GM12878 (cell line): ENCODE results near the gene DEXI. TPM values are rescaled to one million over a fixed set of nuclear protein-coding genes. Genes with fewer than 3 reads are reported as not detected.
A peak's percentile ranks its signal among the peaks of the same experiment; 100 is the strongest.

Source experiments
- ATAC-seq: fragments of 200-7000 bp; cut with Tn5 transposase; 3 replicates; pipeline ENCODE4 v1.9.1; 2020; ENCODE audit warnings: mild to moderate bottlenecking, moderate library complexity
- BruUV-seq: library from RNA; stranded (reverse); fragments of 400-500 nt; replicated peaks from 2 replicates; lab custom pipeline; 2021; lab: Mats Ljungman, UMichigan
- CTCF ChIA-PET: fragments of 300-600 bp; sonication (Branson Sonifier 250); formaldehyde crosslinking; extraction: SDS; loops from one replicate; lab custom pipeline; 2021; ENCODE audit warnings: inconsistent platforms; lab: Yijun Ruan, JAX
- POLR2A ChIA-PET: fragments of 350-600 bp; formaldehyde crosslinking; extraction: SDS; loops from one replicate; lab custom pipeline; 2021; ENCODE audit warnings: inconsistent platforms; lab: Charles Lee
- RAD21 ChIA-PET: fragments of 300-600 bp; sonication (Branson Sonifier 250); formaldehyde crosslinking; loops from one replicate; lab custom pipeline; 2023; ENCODE audit warnings: antibody characterized with exemption; ENCODE audit not compliant: unreplicated experiment; lab: Charles Lee
- SMC1A ChIA-PET: fragments of 300-600 bp; sonication (Branson Sonifier 250); formaldehyde crosslinking; loops from one replicate; lab custom pipeline; 2023; ENCODE audit not compliant: unreplicated experiment, uncharacterized antibody; lab: Charles Lee
- DNase-seq: peaks from one replicate; pipeline ENCODE4 v3.0.0-alpha.2; 2011; ENCODE audit warnings: low read depth, low spot score
- FAIRE-seq: peaks from 3 replicates; lab custom pipeline; 2011; peaks lifted over from hg19 to GRCh38; lab: Jason Lieb, UNC
- H2AFZ ChIP-seq: 2 replicates; pipeline ENCODE4 v1.6.0; 2011; ENCODE audit warnings: low read depth, low read length, control low read depth; ENCODE audit not compliant: control insufficient read depth
- H3K27ac ChIP-seq: 2 replicates; pipeline ENCODE4 v1.5.1; 2011; ENCODE audit warnings: control low read depth; ENCODE audit not compliant: control insufficient read depth, insufficient read depth
- H3K27me3 ChIP-seq, 2 experiments: replicated peaks in 1 of 2; 2 replicates each; pipeline versions ENCODE4 v1.6.0 to v1.6.1; 2011; ENCODE audit warnings: low read length in 1 of 2; ENCODE audit not compliant: control insufficient read depth in 2 of 2, insufficient read depth in 2 of 2
- H3K36me3 ChIP-seq, 2 experiments: 2 replicates each; pipeline ENCODE4 v1.5.1; 2011; ENCODE audit warnings: low read length in 1 of 2; ENCODE audit not compliant: control insufficient read depth in 2 of 2, insufficient read depth in 2 of 2
- H3K4me1 ChIP-seq: 2 replicates; pipeline ENCODE4 v1.6.1; 2011; ENCODE audit warnings: mild to moderate bottlenecking, low read length, moderate library complexity, mixed read lengths; ENCODE audit not compliant: control insufficient read depth, insufficient read depth
- H3K4me2 ChIP-seq: 2 replicates; pipeline ENCODE4 v1.6.0; 2011; ENCODE audit warnings: control low read depth; ENCODE audit not compliant: control insufficient read depth, insufficient read depth
- H3K4me3 ChIP-seq: fragments of 200-600 bp; sonication (generic); 2 replicates; pipeline ENCODE4 v1.5.1; 2016
- H3K79me2 ChIP-seq: 2 replicates; pipeline ENCODE4 v1.6.0; 2011; ENCODE audit warnings: low read length; ENCODE audit not compliant: control insufficient read depth, insufficient read depth
- H3K9ac ChIP-seq: 2 replicates; pipeline ENCODE4 v1.8.0; 2011; ENCODE audit warnings: low read length, control low read depth, mixed read lengths; ENCODE audit not compliant: control insufficient read depth, insufficient read depth
- H3K9me3 ChIP-seq: replicated peaks from 3 replicates; pipeline ENCODE4 v1.5.1; 2011; ENCODE audit warnings: mild to moderate bottlenecking, low read length; ENCODE audit not compliant: control insufficient read depth, insufficient read depth
- H4K20me1 ChIP-seq: 2 replicates; pipeline ENCODE4 v1.6.0; 2011; ENCODE audit not compliant: control insufficient read depth, insufficient read depth
- CBX5 ChIP-seq: sonication (generic); IDR thresholded peaks from 2 replicates; pipeline ENCODE4 v1.6.1; 2016; ENCODE audit warnings: low read depth, moderate library complexity, mild to moderate bottlenecking, inconsistent platforms
- CEBPB ChIP-seq, 2 experiments: fragments of 150-350 bp in 1 of 2; IDR thresholded peaks; 2 replicates each; pipeline ENCODE4 v1.6.1; 2012 to 2014; ENCODE audit warnings: low read depth in 2 of 2, low read length in 2 of 2, borderline replicate concordance in 1 of 2, inconsistent platforms in 1 of 2
- POLR2A ChIP-seq: IDR thresholded peaks from 2 replicates; pipeline ENCODE4 v1.6.1; 2011; ENCODE audit warnings: low read depth, mild to moderate bottlenecking, low read length
- SRF ChIP-seq, 2 experiments: IDR thresholded peaks; 2 replicates each; pipeline ENCODE4 v1.6.1; 2011; ENCODE audit warnings: low read depth in 2 of 2, low read length in 2 of 2, mild to moderate bottlenecking in 1 of 2, moderate library complexity in 1 of 2
- ZSCAN29 ChIP-seq: fragments of 450-650 bp; IDR thresholded peaks from 2 replicates; pipeline ENCODE4 v1.6.1; 2017; ENCODE audit warnings: mild to moderate bottlenecking, moderate library complexity
- WGBS: methylation state at CpG from one replicate; pipeline ENCODE4 v1.1.6; 2016; ENCODE audit warnings: low lambda C conversion rate; ENCODE audit not compliant: insufficient replicate concordance, insufficient coverage; ENCODE audit errors: missing lambda C conversion rate; 5-methylcytosine and 5-hydroxymethylcytosine counted together
- in situ Hi-C: fragments of 300-500 bp; cut with MboI; formaldehyde crosslinking; loops from 9 replicates; pipeline ENCODE4 v1.14.3; 2018; ENCODE audit warnings: mixed read lengths
- intact Hi-C: fragments of 100-400 bp; cut with micrococcal nuclease; formaldehyde crosslinking; loops from one replicate; pipeline ENCODE4 v1.14.2; 2022; ENCODE audit not compliant: unreplicated experiment
- polyA plus RNA-seq, 11 experiments: library from polyadenylated mRNA; depleted of rRNA in 4 of 11; unstranded in 6 of 11; stranded (reverse) in 5 of 11; fragments of >200 nt; fragmentation: Nextera tagmentation in 4 of 11; fragmentation: Illumina TruSeq in 1 of 11; extraction: Ambion mirVana in 4 of 11; extraction: Trizol in 1 of 11; gene quantifications; 1 replicate in 1 of 11; 2 replicates in 10 of 11; pipeline versions ENCODE4 v1.2.1 to v1.2.3, GENCODE V29; 2011 to 2016; ENCODE audit warnings: inconsistent platforms in 2 of 11, missing spikeins in 2 of 11, low read depth in 1 of 11
- total RNA-seq, 4 experiments: library from RNA; depleted of rRNA in 3 of 4; stranded (reverse); fragments of >200 nt in 3 of 4; fragmentation: Illumina TruSeq in 1 of 4; extraction: Trizol in 1 of 4; gene quantifications; 2 replicates each; pipeline versions ENCODE4 v1.2.1 to v1.2.3, GENCODE V29; 2013 to 2021
- TF ChIP-seq, protein P1 (sequence below): IDR thresholded peaks from 2 replicates; pipeline ENCODE4 v1.6.1; 2012; ENCODE audit warnings: low read length, inconsistent platforms
- TF ChIP-seq, protein P2 (sequence below): fragments of 450-650 bp; IDR thresholded peaks from 2 replicates; pipeline ENCODE4 v1.6.1; 2016; ENCODE audit warnings: mild to moderate bottlenecking
- TF ChIP-seq, protein P3 (sequence below): IDR thresholded peaks from 2 replicates; pipeline ENCODE4 v1.6.1; 2012; ENCODE audit warnings: low read depth, low read length, improper control_type of control experiment
- TF ChIP-seq, protein P4 (sequence below): IDR thresholded peaks from 2 replicates; pipeline ENCODE4 v1.6.1; 2011; ENCODE audit warnings: borderline replicate concordance, low read depth, mild to moderate bottlenecking, moderate library complexity, low read length; ENCODE audit not compliant: insufficient read depth, poor library complexity, severe bottlenecking

DEXI gene
- total and polyA plus RNA-seq, 10 of the 15 experiments (the other 5 are each of a cell fraction or from before 2014, with no cell fraction given) = 1.4 to 26.3 (median 18.4) TPM

DNA sequence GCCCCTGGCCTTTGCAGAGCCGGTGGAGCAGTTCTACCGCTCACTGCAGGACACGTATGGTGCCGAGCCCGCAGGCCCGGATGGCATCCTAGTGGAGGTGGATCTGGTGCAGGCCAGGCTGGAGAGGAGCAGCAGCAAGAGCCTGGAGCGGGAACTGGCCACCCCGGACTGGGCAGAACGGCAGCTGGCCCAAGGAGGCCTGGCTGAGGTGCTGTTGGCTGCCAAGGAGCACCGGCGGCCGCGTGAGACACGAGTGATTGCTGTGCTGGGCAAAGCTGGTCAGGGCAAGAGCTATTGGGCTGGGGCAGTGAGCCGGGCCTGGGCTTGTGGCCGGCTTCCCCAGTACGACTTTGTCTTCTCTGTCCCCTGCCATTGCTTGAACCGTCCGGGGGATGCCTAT, 35.8 kb downstream of the DEXI start:
- H3K9ac ChIP-seq = no peak overlapping the region
- POLR2A ChIA-PET = interaction anchor here (0.7 kb wide), 1 partner anchor 24 kb away, joined by 3 read pairs; no protein-coding TSS in a partner anchor
- H3K27me3 ChIP-seq = no peaks in the 10 kb centered on the region
- peaks cover 4% of the 10 kb centered on the region; the same call in 1 of the 3 replicates for H3K9me3 ChIP-seq
- H3K4me3 ChIP-seq = no peak overlapping the region
- DNase-seq (no peak), ATAC-seq (no peak), FAIRE-seq (no peak)
- no peak overlapping the region for H2AFZ ChIP-seq
- 93% methylated on average over 19 of the region's 19 CpGs for WGBS
- TF ChIP-seq SRF (IDR thresholded peaks at IDR 0.05; ENCODE audit: low read depth in 2 of 2, low read length in 2 of 2) = no peak
- TF ChIP-seq, protein P1, sequence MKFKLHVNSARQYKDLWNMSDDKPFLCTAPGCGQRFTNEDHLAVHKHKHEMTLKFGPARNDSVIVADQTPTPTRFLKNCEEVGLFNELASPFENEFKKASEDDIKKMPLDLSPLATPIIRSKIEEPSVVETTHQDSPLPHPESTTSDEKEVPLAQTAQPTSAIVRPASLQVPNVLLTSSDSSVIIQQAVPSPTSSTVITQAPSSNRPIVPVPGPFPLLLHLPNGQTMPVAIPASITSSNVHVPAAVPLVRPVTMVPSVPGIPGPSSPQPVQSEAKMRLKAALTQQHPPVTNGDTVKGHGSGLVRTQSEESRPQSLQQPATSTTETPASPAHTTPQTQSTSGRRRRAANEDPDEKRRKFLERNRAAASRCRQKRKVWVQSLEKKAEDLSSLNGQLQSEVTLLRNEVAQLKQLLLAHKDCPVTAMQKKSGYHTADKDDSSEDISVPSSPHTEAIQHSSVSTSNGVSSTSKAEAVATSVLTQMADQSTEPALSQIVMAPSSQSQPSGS = no peak
- 0 out of 2 replicates have a peak, but pooled peaks have one; percentile 39 for TF ChIP-seq POLR2A
- no peak for TF ChIP-seq CEBPB (IDR thresholded peaks at IDR 0.05; ENCODE audit: borderline replicate concordance in 1 of 2, low read depth in 2 of 2, low read length in 2 of 2)
- RAD21 ChIA-PET = interaction anchor here (0.8 kb wide), 1 partner anchor 28 kb away, joined by 3 read pairs; no protein-coding TSS in a partner anchor
- in situ Hi-C loops (no loop called here), intact Hi-C loops (no loop called here)
- SMC1A ChIA-PET = no interaction called here
- no peaks in the 10 kb centered on the region; the same call in 1 of the 2 replicates for H3K79me2 ChIP-seq
- CTCF ChIA-PET = no interaction called here
- peaks cover under 1% of the 10 kb centered on the region; the same call in 1 of the 2 replicates for H3K4me1 ChIP-seq
- BruUV-seq = no TSS peak
- no peaks in the 10 kb centered on the region; the same call in 1 of the 2 replicates for H4K20me1 ChIP-seq
- H3K4me2 ChIP-seq = no peak overlapping the region
- peaks cover 48 to 75% of the 10 kb centered on the region in 2 experiments for H3K36me3 ChIP-seq
- no peak overlapping the region for H3K27ac ChIP-seq

DNA sequence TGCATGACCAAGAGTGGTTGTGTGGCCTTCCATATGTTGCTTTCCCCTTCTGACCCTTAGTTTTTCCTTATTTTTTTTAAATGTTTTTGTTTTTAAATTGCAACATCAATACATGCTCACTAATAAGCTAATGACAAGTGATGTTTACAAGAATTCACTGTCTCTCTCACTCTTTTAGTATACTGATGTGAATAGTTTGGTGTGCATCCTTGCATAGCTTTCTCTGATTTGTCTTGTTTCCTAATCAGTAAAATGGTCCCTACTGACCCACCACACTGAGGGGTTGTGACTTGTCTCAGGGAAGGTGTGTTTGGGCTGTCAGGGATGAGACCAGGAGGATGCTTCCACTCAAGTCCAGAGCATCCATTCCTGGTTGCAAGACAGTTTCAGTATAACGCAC, 39.3 kb downstream of the DEXI start:
- H3K4me2 ChIP-seq = no peak overlapping the region
- in situ Hi-C loops = no loop called here
- TF ChIP-seq, protein P2, sequence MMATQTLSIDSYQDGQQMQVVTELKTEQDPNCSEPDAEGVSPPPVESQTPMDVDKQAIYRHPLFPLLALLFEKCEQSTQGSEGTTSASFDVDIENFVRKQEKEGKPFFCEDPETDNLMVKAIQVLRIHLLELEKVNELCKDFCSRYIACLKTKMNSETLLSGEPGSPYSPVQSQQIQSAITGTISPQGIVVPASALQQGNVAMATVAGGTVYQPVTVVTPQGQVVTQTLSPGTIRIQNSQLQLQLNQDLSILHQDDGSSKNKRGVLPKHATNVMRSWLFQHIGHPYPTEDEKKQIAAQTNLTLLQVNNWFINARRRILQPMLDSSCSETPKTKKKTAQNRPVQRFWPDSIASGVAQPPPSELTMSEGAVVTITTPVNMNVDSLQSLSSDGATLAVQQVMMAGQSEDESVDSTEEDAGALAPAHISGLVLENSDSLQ = no peak
- TF ChIP-seq, protein P3, sequence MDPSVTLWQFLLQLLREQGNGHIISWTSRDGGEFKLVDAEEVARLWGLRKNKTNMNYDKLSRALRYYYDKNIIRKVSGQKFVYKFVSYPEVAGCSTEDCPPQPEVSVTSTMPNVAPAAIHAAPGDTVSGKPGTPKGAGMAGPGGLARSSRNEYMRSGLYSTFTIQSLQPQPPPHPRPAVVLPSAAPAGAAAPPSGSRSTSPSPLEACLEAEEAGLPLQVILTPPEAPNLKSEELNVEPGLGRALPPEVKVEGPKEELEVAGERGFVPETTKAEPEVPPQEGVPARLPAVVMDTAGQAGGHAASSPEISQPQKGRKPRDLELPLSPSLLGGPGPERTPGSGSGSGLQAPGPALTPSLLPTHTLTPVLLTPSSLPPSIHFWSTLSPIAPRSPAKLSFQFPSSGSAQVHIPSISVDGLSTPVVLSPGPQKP = no peak
- no peak for TF ChIP-seq ZSCAN29
- TF ChIP-seq CBX5 = no peak
- TF ChIP-seq, protein P4, sequence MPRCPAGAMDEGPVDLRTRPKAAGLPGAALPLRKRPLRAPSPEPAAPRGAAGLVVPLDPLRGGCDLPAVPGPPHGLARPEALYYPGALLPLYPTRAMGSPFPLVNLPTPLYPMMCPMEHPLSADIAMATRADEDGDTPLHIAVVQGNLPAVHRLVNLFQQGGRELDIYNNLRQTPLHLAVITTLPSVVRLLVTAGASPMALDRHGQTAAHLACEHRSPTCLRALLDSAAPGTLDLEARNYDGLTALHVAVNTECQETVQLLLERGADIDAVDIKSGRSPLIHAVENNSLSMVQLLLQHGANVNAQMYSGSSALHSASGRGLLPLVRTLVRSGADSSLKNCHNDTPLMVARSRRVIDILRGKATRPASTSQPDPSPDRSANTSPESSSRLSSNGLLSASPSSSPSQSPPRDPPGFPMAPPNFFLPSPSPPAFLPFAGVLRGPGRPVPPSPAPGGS = no peak

More for the DNA sequence above, 39.3 kb downstream of the DEXI start:
- Histone ChIP-seq H3K4me1 (peaks cover 2% of the 10 kb centered on the region), H3K27ac (no peak overlapping the region), H3K36me3 (peaks cover 57 to 75% of the 10 kb centered on the region in 2 experiments), H3K9me3 (peaks cover 4% of the 10 kb centered on the region; the same call in 1 of the 3 replicates), H3K79me2 (no peaks in the 10 kb centered on the region; the same call in none of the 2 replicates), H3K27me3 (no peaks in the 10 kb centered on the region), H2AFZ (no peak overlapping the region), H4K20me1 (no peaks in the 10 kb centered on the region), H3K4me3 (no peak overlapping the region), H3K9ac (no peak overlapping the region)
- intact Hi-C loops = no loop called here
- RAD21 ChIA-PET = interaction anchor here (1.0 to 1.7 kb wide), 3 partner anchors 9 to 16 kb away, joined by 3 to 4 read pairs (median 3); no protein-coding TSS in a partner anchor
- POLR2A ChIA-PET = interaction anchor here (0.6 to 1.4 kb wide), 3 partner anchors 9 to 70 kb away, joined by 3 to 8 read pairs (median 3); no protein-coding TSS in a partner anchor
- SMC1A ChIA-PET = interaction anchor here (1.0 to 4.1 kb wide), 5 partner anchors 8 to 151 kb away, joined by 4 to 20 read pairs (median 6); partner anchors contain the start of gene CIITA
- BruUV-seq = no TSS peak
- ATAC-seq (no peak), FAIRE-seq (no peak), DNase-seq (no peak)
- CTCF ChIA-PET = interaction anchor here (0.7 kb wide), 1 partner anchor 163 kb away, joined by 3 read pairs; no protein-coding TSS in a partner anchor
- 82% methylated on average over 1 of the region's 1 CpG for WGBS
